Astrocyte (in vitro differentiated cells and primary cell): ENCODE data around the gene RAB31.

Source experiments
- CTCF ChIP-seq: IDR thresholded peaks from 2 replicates; pipeline ENCODE4 v1.5.1; 2011; ENCODE audit warnings: low read depth, mild to moderate bottlenecking, inconsistent platforms, low read length, moderate library complexity; ENCODE audit not compliant: insufficient read depth
- EZH2 ChIP-seq: IDR thresholded peaks from 2 replicates; pipeline ENCODE4 v1.6.1; 2012; ENCODE audit warnings: mild to moderate bottlenecking, low read length, inconsistent platforms; ENCODE audit not compliant: insufficient read depth

DNA sequence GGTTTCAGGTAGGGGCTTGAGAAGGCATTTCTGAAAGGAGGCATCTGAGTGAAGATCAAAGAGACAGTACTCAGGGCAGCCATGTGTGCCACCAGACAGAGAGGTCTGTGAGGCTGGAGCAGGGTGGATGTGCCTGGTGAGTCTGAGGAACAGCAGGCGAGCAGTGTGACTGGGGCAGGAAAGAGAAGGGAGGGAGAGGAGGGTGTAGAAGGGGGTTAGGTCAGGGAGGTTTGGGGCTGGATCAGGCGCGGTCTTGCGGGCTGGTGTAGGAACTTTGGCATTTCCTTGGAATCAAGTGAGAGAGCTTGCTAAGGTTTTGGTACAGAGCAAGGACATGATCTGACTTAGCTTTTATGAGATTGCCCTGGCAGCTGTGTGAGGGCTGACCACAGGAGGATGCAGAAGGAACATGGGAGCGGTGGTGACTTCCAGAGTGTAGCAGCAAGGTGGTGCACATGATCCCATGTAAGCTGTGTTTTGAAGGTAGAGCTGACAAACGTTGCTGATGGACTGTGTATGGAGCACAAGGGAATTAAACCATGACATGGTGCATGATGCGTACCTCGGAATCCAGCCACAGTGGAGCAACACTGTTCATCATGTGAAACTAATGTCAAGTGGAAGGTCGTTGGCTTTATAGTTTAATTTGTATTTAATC is 13.9 kb downstream of the RAB31 start:
- TF ChIP-seq CTCF (no peak), EZH2 (no peak)
